GM21717 (cell line): ENCODE results near the gene MROH9.
"Not testable (repeated sequence)": the region's sequence is repeated elsewhere in the genome, so short reads cannot be mapped to it uniquely, and the experiment has no call there.

Experiments used
- ATAC-seq: cut with Tn5 transposase; IDR thresholded peaks from one replicate; pipeline ENCODE4 v1.9.1; 2021; ENCODE audit warnings: mild to moderate bottlenecking, moderate library complexity; ENCODE audit not compliant: unreplicated experiment

MROH9 gene, protein sequence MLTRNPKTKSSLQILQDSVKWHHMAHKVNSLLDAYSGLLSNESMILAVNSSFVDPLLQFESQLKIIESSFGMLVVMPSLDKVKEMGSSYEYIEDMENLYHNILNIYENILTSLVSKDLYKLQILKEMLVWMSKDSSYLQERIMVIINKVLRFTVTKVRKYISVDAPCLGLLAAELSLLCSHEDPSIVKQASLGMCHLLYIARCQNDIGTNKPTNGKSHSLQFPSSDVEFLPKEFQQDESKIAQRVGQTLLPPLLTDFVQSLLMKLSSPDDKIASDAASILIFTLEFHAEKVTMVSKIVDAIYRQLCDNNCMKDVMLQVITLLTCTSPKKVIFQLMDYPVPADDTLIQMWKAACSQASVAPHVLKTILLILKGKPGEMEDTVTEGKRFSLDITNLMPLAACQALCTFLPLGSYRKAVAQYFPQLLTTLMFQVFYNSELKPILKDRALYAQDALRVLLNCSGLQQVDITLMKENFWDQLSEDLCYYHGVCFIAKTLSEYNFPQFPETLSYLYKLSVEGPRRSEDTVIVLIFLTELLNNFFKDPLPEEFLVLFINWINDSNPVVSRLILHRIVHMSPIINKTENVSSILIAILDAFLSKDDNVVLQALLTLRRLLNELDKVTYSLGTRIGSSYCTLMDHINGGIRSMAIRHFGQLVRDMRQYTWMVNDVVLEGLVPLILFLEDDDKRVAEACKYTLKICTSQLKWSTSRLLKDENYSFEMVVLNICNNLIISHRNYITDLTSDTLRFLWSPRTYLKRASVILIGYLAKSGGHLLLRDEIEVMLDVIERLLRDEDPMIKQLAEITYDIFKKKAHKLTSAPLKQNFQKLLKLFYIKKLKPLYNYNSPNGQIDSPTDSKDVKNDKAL

GRCh38 chr1:170935231-170935630 is at the start of gene MROH9:
MROH9 (plus strand) TSS chr1:170935534; CDS start chr1:170945557, 10,023 bp downstream.
- no peak for ATAC-seq

- no peak for ATAC-seq
Observed at GRCh38 chr1:170885551-170885950, 49.8 kb upstream of the MROH9 start.

GRCh38 chr1:170886460-170886859 is 48.9 kb upstream of the MROH9 start:
- ATAC-seq, result no peak

- ATAC-seq, result no peak
Observed at GRCh38 chr1:170887726-170888125, 47.6 kb upstream of the MROH9 start.

- no peak for ATAC-seq
Observed at GRCh38 chr1:170891872-170892271, 43.5 kb upstream of the MROH9 start.

DNA sequence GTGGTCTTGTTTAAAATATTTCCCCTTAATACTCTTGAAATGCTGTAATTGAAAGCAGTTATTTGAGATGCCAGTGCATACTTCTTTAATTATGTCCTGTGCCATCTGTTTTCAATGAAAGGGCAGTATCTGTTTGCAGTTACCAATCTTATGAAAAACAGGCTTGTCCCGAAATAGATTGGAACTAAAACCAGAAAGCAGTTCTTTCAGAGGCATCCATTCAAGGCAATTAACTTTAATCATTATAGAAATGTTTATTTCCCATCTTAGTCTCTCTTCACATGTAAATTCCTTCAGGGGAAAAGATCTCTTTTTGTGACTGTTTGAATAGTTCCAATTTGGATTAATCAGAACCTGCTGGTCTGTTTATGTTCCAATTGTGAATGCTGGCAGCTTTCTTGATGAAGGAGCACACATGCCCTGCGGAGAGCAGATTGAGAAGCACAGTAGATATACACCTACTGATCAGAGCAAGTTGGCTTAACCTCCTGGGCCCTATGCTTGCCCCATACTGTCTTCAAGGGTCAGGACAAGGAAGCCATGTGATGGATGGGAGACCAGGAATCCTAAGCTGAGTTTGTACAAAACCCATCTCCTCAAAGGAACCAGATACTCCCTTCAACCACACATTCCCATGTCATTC is 41.6 kb upstream of the MROH9 start:
- no peak for ATAC-seq

DNA sequence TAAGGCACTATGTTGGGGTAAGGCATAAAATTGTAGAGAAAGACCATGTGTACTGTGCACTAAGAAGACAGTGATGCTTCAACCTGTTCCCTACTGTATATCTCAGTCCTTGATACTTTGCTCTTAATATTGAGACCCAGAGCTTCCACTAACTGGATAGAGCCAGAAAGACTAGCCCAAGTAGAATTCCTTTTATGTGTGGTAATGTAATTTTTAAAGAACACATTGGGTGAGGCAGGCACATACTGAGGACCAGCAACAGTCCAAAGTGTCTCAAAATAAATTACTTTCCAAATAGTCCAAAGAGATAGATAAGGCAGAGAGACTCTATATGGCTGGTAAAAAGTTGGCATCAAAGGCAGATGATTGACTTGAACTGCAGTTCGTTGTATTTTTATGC is 31.4 kb upstream of the MROH9 start:
- no peak for ATAC-seq

DNA sequence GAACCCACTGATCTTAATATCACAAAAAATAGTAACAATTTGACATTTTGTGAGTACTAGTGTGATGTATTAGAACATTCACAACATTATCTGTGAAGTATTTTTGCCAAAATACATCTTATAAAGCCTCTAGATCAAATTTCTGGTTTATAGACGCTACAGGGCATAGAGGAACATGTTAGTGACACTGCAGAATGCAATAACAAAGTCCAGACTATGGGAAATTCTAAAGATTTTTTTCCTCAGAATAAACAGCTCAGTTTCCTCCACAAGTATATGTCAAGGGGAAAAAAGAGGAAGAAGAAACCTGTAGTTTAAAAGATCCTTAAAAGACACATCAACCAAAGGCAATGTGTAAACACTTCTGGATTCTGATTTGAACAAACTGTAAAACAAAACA is 26.4 kb upstream of the MROH9 start:
- ATAC-seq, result no peak

DNA sequence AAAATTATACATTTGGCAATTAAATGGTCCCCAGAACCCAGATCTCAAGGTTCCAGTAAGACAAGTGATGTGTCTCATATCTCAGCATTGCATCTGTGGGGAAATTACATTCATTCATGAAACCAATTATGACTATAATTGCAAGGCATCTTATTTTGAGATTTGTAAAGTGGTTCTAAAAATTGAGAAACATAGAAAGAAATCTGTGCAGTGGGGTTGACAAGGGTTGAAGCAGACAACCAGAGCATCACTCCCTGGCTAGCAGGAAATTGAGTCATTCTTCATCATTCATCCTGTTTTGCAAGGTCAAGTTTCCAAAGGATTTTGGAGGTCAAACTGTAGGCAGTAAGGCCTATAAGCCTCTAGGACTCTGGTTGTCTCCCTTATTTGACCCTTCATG is 25.1 kb upstream of the MROH9 start:
- ATAC-seq, result no peak

DNA sequence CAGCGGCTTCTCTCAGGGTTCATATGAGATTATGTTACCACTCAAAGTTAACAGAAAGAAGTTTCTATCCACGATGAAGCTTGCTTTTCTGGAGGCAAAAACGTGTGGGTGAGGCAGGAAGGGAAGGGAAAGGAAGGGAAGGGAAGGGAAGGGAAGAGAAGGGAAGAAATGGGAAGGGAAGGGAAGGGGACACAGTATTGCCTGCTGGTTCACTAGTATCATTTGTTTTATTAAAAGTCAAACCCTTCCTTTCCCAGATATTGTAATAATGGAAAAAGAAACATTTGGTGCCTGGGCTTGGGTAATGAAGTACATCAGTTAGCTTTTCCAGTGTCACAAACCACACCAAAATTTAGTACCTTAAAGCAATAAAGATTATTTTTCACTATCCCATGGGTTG is 18.0 kb upstream of the MROH9 start:
- no peak for ATAC-seq

DNA sequence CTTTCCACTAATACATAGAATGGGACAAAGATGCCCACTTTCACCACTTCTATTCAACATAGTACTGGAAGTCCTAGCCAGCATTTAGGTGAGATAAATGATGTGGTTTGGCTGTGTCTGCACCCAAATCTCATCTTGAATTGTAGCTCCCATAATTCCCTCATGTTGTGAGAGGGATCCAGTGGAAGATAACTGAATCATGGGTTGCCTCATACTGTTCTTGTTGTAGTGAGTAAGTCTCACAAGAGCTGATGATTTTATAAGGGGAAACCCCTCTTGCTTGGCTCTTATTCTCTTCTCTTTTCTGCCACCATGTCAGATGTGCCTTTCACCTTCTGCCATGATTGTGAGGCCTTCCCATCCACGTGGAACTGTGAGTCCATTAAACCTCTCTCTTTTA is 10.7 kb upstream of the MROH9 start:
- ATAC-seq, result not testable (repeated sequence)

GRCh38 chr1:170927955-170928840 is 7.1 kb upstream of the MROH9 start:
- no peak for ATAC-seq

- ATAC-seq, result no peak
Observed at GRCh38 chr1:170929412-170929834, 5.9 kb upstream of the MROH9 start.

- peak; percentile 79 for ATAC-seq
Observed at GRCh38 chr1:170929835-170930554, 5.3 kb upstream of the MROH9 start.

DNA sequence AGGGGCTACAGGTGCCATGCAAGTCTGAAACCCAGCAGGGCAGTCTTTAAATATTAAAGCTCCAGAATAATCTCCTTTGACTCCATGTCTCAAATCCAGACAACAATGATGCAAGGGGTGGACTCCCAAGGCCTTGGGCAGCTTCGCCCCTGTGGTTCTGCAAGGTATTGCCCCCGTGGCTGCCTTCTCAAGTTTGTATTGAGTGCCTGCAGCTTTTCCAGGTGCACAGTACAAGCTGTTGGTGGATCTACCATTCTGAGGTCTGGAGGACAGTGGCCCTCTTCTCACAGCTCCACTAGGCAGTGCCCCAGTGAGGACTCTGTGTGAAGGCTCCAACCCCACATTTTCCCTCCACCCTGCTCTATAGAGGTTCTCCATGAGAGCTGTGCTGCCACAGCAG is 3.7 kb upstream of the MROH9 start:
- ATAC-seq, result no peak

- ATAC-seq, result no peak
Observed at GRCh38 chr1:170932236-170932635, 3.1 kb upstream of the MROH9 start.

DNA sequence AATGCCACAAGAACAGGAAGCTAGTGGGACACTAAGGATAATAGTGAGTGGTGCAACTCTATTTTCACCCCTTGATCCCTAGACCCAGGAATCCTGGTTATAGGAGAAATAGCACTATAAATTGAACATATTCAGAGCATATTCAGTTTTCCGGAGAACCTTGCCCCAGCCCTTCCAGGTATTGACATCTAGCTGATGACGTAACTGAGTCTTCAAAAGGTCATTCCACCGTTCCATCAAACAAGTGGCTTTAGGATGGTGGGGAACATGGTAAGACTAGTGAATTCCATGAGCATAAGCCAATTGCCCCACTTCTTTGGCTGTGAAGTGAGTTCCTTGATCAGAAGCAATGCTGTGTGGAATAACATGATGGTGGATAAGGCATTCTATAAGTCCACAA is 2.9 kb downstream of the MROH9 start:
- no peak for ATAC-seq

GRCh38 chr1:170939476-170939875 is 4.1 kb downstream of the MROH9 start:
- ATAC-seq, result no peak

DNA sequence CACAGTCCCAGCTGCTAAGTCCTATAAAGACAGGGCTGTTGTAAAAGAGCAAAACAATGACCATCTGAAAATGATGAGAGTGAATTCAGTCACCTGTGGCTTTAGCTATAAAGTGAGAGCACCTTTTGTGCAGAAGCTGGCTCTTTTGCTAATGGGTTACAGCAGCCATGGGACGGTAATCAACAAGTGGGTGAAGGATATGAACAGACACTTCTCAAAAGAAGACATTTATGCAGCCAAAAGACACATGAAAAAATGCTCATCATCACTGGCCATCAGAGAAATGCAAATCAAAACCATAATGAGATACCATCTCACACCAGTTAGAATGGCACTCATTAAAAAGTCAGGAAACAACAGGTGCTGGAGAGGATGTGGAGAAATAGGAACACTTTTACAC is 16.4 kb downstream of the MROH9 start:
- ATAC-seq, result not testable (repeated sequence)

GRCh38 chr1:170959385-170959784 is 24.1 kb downstream of the MROH9 start:
- no peak for ATAC-seq
